D721Med (cell line): ENCODE data around the gene FADS3.

ENCODE experiments used
- DNase-seq: peaks from one replicate; pipeline ENCODE4 v3.0.0; 2011; ENCODE audit warnings: low spot score; ENCODE audit not compliant: insufficient read length
- FAIRE-seq: peaks from 2 replicates; lab custom pipeline; 2011; peaks lifted over from hg19 to GRCh38; lab: Jason Lieb, UNC
- CTCF ChIP-seq: IDR thresholded peaks from 2 replicates; pipeline ENCODE4 v1.5.1; 2012; ENCODE audit warnings: mild to moderate bottlenecking, control low read depth; ENCODE audit not compliant: insufficient read depth; ENCODE audit errors: missing control alignments

Gene FADS3

GRCh38 chr11:61863548-61864081, 27.7 kb downstream of the FADS3 start:
- FAIRE-seq (no peak), DNase-seq (no peak)
- TF ChIP-seq CTCF, result no peak

GRCh38 chr11:61862714-61863547, 28.4 kb downstream of the FADS3 start:
- no peak for DNase-seq
- FAIRE-seq, result no peak

GRCh38 chr11:61861634-61862033, 29.7 kb downstream of the FADS3 start:
- TF ChIP-seq CTCF, result no peak
- no peak for DNase-seq
- FAIRE-seq, result no peak

More at GRCh38 chr11:61862714-61863547, 28.4 kb downstream of the FADS3 start:
- no peak for TF ChIP-seq CTCF

- TF ChIP-seq CTCF, result no peak
These were observed 31.1 kb downstream of the FADS3 start for GRCh38 chr11:61860054-61860903.

GRCh38 chr11:61855939-61856680, 35.2 kb downstream of the FADS3 start:
- no peak for TF ChIP-seq CTCF
- DNase-seq (no peak), FAIRE-seq (no peak)

More at GRCh38 chr11:61860054-61860903, 31.1 kb downstream of the FADS3 start:
- FAIRE-seq, result no peak
- DNase-seq, result no peak

GRCh38 chr11:61854966-61855714, 36.2 kb downstream of the FADS3 start:
- FAIRE-seq, result no peak

More at GRCh38 chr11:61854966-61855714, 36.2 kb downstream of the FADS3 start:
- no peak for TF ChIP-seq CTCF
- DNase-seq, result no peak
